Measurements from ENCODE around the gene NPBWR2. TPM values are rescaled to one million over a fixed set of nuclear protein-coding genes. Genes with fewer than 3 reads are reported as not detected.
"Not testable (repeated sequence)": the region's sequence is repeated elsewhere in the genome, so short reads cannot be mapped to it uniquely, and the experiment has no call there.

The NPBWR2 gene
- total RNA-seq, 1 experiment from 2014 or later: not detected

DNA sequence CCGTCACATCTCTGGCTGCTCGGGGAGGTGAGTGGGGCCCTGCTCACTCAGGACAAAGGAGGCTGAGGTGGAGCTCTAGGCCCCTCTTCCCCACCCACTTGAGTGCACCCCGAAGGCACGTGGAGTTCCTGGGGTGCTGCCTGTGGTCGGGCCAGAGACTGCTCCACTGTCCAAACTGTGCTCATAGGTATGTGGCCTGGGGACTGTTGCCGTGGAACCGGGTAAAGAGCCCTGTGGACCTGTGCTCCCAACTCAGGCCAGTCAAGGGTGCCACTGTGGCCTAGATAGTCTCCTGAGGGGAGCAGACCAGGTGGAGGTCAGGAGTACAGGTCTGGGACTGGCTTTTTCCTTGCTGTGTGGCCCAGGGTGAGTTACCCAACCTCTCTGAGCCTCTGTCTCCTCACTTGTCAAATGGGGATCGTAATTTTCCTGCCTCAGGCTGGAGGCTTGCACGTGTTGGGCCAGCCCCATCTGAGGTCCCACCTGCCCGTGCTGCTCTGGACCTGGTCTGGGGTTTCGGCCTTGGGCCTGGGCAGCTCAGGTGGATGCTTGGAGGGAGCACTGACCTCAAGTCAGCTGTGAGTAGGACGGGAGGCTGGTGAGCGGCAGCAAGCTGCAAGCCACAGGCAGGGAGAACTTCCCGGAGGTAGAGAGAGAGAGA, 12.4 kb upstream of the NPBWR2 start:
- DNase-seq (ENCODE audit: extremely low read depth, low read depth): no peak

DNA sequence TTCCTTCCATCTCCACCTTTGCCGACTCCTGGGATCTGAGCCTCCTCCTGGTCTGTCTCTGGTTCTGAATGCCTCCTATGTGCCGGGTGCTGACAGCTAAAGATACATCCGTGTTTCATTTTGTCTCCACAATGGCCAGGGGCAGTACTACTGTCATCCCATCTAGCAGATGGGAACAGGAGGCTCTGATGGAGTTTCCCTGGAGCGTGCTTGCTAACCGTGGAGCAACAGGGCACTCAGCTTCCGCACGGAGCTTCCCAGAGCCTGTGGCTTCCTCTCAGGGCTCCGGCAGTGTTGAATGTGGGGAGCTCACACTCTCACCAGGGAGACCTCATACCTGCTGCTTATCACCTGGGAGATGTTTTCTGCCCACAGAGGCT, 11.9 kb upstream of the NPBWR2 start:
- no peak for DNase-seq (ENCODE audit: extremely low read depth, low read depth)

DNA sequence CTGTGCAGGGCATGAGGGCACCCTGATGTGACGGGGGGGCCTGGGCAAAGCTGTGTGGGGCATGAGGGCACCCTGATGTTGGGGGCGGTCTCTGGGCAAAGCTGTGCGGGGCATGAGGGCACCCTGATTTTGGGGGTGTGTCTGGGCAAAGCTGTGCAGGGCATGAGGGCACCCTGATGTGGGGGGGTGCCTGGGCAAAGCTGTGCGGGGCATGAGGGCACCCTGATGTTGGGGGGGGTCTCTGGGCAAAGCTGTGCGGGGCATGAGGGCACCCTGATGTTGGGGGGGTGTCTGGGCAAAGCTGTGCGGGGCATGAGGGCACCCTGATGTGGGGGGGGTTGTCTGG, 10.0 kb upstream of the NPBWR2 start:
- not testable (repeated sequence) for DNase-seq (ENCODE audit: extremely low read depth, low read depth)

- DNase-seq (ENCODE audit: extremely low read depth, low read depth): no peak
Measured at GRCh38 chr20:64116541-64117431, 9.4 kb upstream of the NPBWR2 start.

DNA sequence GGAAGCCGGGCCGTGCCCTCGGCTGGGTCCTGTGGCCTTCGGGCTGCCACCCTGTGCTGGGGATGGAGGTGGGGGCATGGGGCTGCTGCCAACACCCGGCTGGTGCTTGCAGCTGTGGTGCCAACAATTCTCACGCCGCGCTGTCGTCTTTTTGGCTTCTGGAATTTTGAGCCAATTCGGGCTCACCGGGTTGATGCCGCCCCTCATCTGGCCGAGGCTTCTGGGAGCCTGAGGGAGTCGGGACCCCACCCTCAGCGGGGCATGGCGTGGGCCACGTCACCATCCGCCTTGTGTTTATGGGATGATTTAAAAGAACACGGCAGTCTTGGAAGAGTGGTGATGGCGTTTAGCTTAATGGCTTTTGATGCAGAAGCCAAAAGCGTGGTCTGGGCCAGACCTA, 8.7 kb upstream of the NPBWR2 start:
- no peak for DNase-seq (ENCODE audit: extremely low read depth, low read depth)

DNA sequence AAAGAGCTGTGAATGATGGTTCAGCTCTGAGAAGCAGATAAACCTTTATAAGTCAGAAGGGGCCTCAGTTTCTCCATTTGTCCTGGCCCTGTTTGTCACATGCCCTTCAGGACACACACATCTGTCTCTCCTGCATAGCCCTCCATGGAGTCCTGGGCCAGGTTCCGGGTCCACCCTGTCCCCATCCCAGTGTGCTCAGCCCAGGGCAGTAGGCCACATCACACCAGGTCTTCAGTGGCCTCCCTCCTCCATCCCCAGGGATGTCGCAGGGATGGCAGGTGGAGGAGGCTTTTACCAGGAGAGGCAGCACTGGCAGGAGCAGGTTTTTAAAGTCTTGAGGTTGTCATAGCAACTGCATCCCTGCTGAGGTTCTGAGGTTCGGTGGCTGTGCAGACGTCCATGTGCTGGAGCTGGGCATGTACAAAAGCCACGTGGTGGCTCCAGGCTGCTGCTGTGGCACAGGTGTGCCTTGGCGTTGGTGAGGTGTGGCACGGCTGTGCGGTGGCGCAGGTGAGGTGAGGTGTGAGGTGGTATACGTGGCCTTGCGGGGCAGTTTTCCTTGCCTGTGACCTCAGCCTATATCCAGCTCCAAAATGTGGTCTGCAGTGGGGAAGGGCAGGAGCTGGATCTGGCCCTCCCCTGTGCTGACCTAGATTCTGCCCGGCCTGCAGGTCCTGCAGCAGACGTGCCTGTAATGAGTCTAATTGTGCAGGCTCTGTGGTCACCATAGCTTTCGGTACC, 8.0 kb upstream of the NPBWR2 start:
- no peak for DNase-seq (ENCODE audit: extremely low read depth, low read depth)

- DNase-seq (ENCODE audit: extremely low read depth, low read depth): no peak
Measured at GRCh38 chr20:64114356-64114971, 7.1 kb upstream of the NPBWR2 start.

DNA sequence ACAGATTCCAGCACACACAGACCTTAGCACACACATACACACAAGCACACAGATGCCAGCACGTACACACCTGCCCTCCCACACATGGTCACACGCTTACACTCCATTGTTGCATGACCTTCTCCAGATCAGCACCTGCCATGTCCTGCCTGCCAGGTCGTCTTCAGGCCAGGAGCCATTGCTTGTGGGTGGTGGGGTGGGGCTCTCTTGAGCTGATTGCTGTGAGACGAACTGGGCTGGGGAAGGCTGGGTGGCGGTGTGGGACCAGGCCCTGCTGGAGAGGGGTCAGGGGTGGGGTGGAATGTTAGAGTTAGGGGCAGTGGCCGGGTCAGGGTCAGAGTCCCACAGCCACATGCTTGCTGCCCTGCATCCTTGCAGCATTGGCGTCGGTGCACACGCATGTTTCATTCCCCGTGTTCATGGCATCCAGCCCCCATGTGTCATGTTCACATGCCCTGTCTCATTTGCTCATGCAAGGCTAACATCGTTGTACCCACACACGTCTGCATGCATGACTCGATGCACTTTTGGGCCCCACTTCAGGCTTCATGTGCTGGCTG, 6.5 kb upstream of the NPBWR2 start:
- DNase-seq (ENCODE audit: extremely low read depth, low read depth): no peak

DNA sequence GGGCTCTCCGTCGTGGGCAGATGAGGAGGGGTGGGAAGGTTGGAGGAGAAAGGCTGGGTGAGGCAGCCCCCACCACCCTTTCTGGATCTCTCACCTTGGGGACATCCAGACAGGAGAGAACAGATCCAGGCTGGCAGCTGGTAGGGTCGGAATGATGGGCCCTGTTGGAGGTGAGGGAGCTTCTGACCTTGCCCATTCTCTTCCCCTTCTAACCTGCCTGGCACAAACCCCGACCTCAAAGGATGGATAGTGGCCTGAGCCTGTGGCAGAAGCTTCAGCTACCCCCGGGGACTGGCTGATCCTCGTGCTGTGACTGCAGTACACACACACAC, 6.0 kb upstream of the NPBWR2 start:
- DNase-seq (ENCODE audit: extremely low read depth, low read depth): no peak

- no peak for DNase-seq (ENCODE audit: extremely low read depth, low read depth)
Measured at GRCh38 chr20:64112691-64113443, 5.5 kb upstream of the NPBWR2 start.

DNA sequence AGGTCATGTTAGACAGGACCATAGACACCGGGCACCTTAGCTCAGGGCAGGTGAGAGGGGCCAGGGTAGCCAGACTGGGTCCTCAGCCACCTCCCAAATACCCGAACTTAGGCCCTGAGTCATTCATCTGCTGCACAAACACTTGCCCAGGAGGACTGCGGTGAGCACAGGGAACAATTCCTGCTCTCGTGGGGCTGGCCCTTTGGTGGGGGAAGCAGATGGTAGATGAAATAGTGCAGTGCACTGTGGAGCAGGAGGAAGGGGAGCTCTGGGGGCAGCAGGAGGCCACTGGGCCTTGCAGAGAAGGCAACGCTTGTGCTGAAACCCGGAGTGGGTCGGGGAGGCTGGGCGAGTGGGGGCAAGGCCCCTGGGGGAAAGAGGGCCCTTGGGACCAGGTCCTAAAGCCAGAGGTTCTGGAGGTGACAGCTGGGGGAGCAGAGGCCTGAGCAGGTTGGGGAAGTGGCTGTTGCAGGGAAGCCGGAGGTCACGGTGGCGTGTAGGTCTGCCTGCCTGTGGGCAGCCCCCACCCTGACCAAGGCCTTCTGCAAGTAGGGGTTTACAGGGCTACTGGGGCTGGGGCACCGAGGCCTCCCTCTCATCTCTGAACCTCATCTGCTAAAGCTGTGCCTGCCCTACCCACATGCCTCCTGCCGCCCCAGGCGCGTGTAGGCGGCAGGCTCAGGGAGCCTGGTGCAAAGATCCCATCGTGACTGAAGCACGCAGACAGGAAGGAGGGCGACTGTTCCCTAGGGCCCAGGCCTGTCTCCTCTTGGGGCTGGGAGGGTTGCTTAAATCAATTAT, 4.7 kb upstream of the NPBWR2 start:
- no peak for DNase-seq (ENCODE audit: extremely low read depth, low read depth)

DNA sequence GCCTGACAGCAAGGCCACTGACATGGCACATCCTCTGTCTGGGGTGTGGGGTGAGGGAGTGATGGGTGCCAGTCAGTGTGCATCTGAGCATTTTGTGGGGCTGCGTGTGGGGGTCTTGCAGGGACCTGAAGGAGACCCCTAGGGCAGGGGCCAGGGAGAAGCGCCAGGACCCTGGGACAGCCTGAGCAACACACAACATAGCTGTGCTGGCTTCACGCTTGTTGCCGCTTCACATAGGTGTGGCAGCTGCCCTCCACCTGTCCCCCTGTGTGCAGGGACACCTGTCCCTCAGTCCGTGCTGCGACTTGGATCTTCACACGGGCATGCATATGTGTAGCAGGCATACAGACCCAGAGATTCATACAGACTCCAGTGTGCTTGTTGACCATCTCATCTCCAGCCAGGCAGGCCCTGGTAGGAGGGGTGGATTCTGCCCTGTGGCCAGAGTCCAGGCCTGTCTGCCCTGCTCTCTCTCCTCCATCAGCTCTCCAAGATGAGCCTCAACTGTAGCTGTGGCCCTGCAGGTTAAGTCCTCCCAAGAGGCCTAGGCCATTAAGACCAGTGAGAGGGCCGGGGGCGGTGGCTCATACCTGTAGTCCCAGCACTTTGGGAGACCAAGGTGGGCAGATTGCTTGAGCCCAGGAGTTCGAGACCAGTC, 3.2 kb upstream of the NPBWR2 start:
- DNase-seq (ENCODE audit: extremely low read depth, low read depth): no peak

DNA sequence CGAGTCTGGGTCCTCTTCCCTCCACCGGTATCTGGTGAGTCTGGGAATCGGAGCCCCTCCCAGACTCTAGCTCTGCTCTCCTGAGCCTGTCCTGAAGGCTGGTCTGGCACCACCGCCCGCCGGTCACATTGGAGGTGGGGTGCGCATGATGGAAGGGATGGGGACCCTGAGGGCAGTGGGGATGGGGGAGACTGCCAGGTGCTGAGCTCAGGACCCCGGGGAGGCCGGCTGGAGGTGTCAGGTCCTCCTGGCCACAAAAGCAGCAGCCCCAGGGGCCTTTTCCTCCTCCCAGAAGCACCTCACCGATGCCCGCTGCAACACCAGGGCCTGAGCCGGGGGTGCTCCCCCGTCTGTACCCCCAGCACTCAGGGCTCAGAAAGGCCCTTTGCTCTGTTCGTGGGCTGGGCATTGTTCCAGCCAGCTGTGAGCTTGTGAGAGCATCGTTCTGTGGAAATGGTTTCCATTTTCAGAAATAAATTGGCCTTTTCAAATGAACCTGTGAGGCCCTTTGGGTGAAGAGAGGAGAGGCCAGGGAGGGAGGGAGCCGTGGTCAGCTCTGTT, 2.5 kb upstream of the NPBWR2 start:
- DNase-seq (ENCODE audit: extremely low read depth, low read depth): no peak

- DNase-seq (ENCODE audit: extremely low read depth, low read depth): no peak
Measured at GRCh38 chr20:64108731-64109681, 1.6 kb upstream of the NPBWR2 start.

- no peak for DNase-seq (ENCODE audit: extremely low read depth, low read depth)
Measured at GRCh38 chr20:64107736-64108457, 532 bp upstream of the NPBWR2 start.

DNA sequence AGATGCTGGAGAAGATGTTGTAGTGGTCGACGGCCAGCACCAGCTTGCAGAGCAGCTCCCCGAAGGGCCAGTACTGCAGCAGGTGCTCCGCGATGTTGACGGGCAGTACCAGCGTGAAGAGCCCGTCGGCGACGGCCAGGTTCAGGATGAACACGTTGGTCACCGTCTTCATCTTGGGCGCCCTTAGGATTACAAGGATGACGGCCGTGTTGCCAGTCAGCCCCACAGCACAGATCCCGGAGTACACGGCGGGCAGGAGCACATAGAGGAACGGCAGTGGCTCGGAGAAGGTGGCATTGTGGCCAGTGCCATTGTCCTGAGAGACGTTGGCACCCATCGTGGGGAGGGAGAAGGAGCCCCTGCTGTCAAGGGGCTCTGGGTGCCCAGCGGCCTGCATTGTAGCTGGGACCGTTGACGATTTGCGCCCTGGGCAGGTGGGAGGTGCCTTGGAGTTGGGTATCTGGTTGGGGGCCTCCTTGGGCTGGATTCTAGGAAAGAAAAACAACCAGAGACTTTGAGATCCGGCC, 867 bp downstream of the NPBWR2 start:
- DNase-seq (ENCODE audit: extremely low read depth, low read depth): no peak

Measured in NCI-H460 (cell line).